SK-N-SH (cell line): ENCODE data around the gene DENND1C. TPM values are rescaled to one million over a fixed set of nuclear protein-coding genes. Genes with fewer than 3 reads are reported as not detected.

Source experiments
- CTCF ChIA-PET: fragments of 300-600, 350-600 bp; formaldehyde crosslinking; extraction: SDS; loops from one replicate; lab custom pipeline; 2021; lab: Yijun Ruan, JAX
- POLR2A ChIA-PET: fragments of 350-600 bp; sonication (Branson Sonifier 250); formaldehyde crosslinking; extraction: SDS; loops from one replicate; lab custom pipeline; 2020; ENCODE audit warnings: antibody characterized with exemption, inconsistent platforms; lab: Yijun Ruan, JAX
- DNase-seq: peaks from one replicate; pipeline ENCODE4 v3.0.0; 2012
- H2AFZ ChIP-seq: fragments of 200-600 bp; sonication (generic); 2 replicates; pipeline ENCODE4 v1.8.1; 2016; ENCODE audit warnings: antibody characterized with exemption, mild to moderate bottlenecking, low read depth
- H3F3A ChIP-seq: fragments of 200-600 bp; sonication (generic); replicated peaks from 2 replicates; pipeline ENCODE3; 2016; ENCODE audit warnings: antibody characterized with exemption, mild to moderate bottlenecking; ENCODE audit not compliant: insufficient read depth
- H3K27ac ChIP-seq, 2 experiments: fragments of 200-500 bp in 1 of 2; fragments of 200-600 bp in 1 of 2; sonication (Bioruptor generic) in 1 of 2; sonication (generic), shearing (Covaris generic) in 1 of 2; 2 replicates each; pipeline versions ENCODE4 v1.5.1 to v1.6.1; 2014 to 2016; ENCODE audit warnings: low read depth in 2 of 2, inconsistent platforms in 1 of 2, low read length in 1 of 2, mild to moderate bottlenecking in 1 of 2, mixed read lengths in 1 of 2
- H3K27me3 ChIP-seq: fragments of 200-600 bp; sonication (generic), shearing (Covaris generic); 2 replicates; pipeline ENCODE4 v1.6.1; 2016; ENCODE audit warnings: mixed run types; ENCODE audit not compliant: insufficient read depth
- H3K36me3 ChIP-seq, 2 experiments: fragments of 200-500 bp in 1 of 2; fragments of 200-600 bp in 1 of 2; sonication (Bioruptor generic) in 1 of 2; sonication (generic) in 1 of 2; replicated peaks in 1 of 2; 2 replicates each; pipeline versions ENCODE3 to v1.5.1; 2014 to 2016; ENCODE audit warnings: low read length in 1 of 2, mild to moderate bottlenecking in 1 of 2; ENCODE audit not compliant: insufficient read depth in 2 of 2, control insufficient read depth in 1 of 2
- H3K4me1 ChIP-seq, 2 experiments: fragments of 200-500 bp in 1 of 2; fragments of 200-600 bp in 1 of 2; sonication (Bioruptor generic) in 1 of 2; sonication (generic), shearing (Covaris generic) in 1 of 2; 2 replicates each; pipeline versions ENCODE4 v1.5.1 to v1.6.1; 2014 to 2016; ENCODE audit warnings: low read depth in 1 of 2, low read length in 1 of 2, mixed run types in 1 of 2; ENCODE audit not compliant: insufficient read depth in 2 of 2, control insufficient read depth in 1 of 2
- H3K4me2 ChIP-seq: fragments of 200-600 bp; sonication (generic), shearing (Covaris generic); 2 replicates; pipeline ENCODE4 v1.6.1; 2017; ENCODE audit warnings: mixed run types
- H3K4me3 ChIP-seq, 2 experiments: fragments of 200-500 bp in 1 of 2; fragments of 200-600 bp in 1 of 2; sonication (Bioruptor generic) in 1 of 2; sonication (generic), shearing (Covaris generic) in 1 of 2; 2 replicates each; pipeline versions ENCODE4 v1.5.1 to v1.8.1; 2014 to 2016; ENCODE audit warnings: low read depth in 2 of 2, inconsistent platforms in 1 of 2, low read length in 1 of 2, mild to moderate bottlenecking in 1 of 2, mixed read lengths in 1 of 2, moderate library complexity in 1 of 2
- H3K79me2 ChIP-seq: fragments of 200-600 bp; sonication (generic); 2 replicates; pipeline ENCODE4 v1.8.1; 2017; ENCODE audit warnings: mild to moderate bottlenecking; ENCODE audit not compliant: insufficient read depth
- H3K9ac ChIP-seq: fragments of 200-600 bp; sonication (generic); 2 replicates; pipeline ENCODE4 v1.6.1; 2017; ENCODE audit warnings: mixed run types
- H3K9me2 ChIP-seq: fragments of 200-600 bp; sonication (generic); 2 replicates; pipeline ENCODE4 v1.6.1; 2017; ENCODE audit warnings: mixed run types
- H3K9me3 ChIP-seq: fragments of 200-600 bp; sonication (generic); 2 replicates; pipeline ENCODE4 v1.6.1; 2017; ENCODE audit warnings: mixed run types, mild to moderate bottlenecking, moderate library complexity
- H4K20me1 ChIP-seq: fragments of 200-600 bp; sonication (generic); 2 replicates; pipeline ENCODE4 v1.6.1; 2017; ENCODE audit warnings: mild to moderate bottlenecking, mixed run types; ENCODE audit not compliant: insufficient read depth
- CHD2 ChIP-seq: fragments of 150-350 bp; IDR thresholded peaks from 2 replicates; pipeline ENCODE4 v1.6.1; 2018; ENCODE audit warnings: low read length; ENCODE audit not compliant: partially characterized antibody
- CTCF ChIP-seq: fragments of 200-600 bp; sonication (generic); IDR thresholded peaks from 2 replicates; pipeline ENCODE4 v1.6.1; 2017; ENCODE audit warnings: antibody characterized with exemption, mild to moderate bottlenecking, moderate library complexity
- ELF1 ChIP-seq: IDR thresholded peaks from 2 replicates; pipeline ENCODE4 v1.4.0; 2012
- EP300 ChIP-seq, 2 experiments: IDR thresholded peaks; 2 replicates each; pipeline versions ENCODE4 v1.4.0 to v1.6.1; 2012; ENCODE audit warnings: borderline replicate concordance in 1 of 2, low read depth in 1 of 2, low read length in 1 of 2
- EZH2phosphoT487 ChIP-seq: fragments of 200-600 bp; sonication (generic); IDR thresholded peaks from 2 replicates; pipeline ENCODE4 v1.6.1; 2017; ENCODE audit warnings: low read depth, mixed run types, mild to moderate bottlenecking, antibody characterized with exemption, moderate library complexity, borderline replicate concordance
- FOXJ3 ChIP-seq: sonication (generic); formaldehyde crosslinking; IDR thresholded peaks from 2 replicates; pipeline ENCODE4 v1.5.1; 2020; ENCODE audit warnings: mild to moderate bottlenecking, missing genetic modification reagents
- FOXM1 ChIP-seq: IDR thresholded peaks from 2 replicates; pipeline ENCODE4 v1.4.0; 2012; ENCODE audit warnings: low read depth, mild to moderate bottlenecking
- GABPA ChIP-seq: IDR thresholded peaks from 2 replicates; pipeline ENCODE4 v1.4.0; 2012; ENCODE audit warnings: low read depth, mild to moderate bottlenecking
- MAX ChIP-seq: IDR thresholded peaks from 2 replicates; pipeline ENCODE4 v1.4.0; 2012; ENCODE audit warnings: low read depth
- MEF2A ChIP-seq: IDR thresholded peaks from 2 replicates; pipeline ENCODE4 v1.4.0; 2012; ENCODE audit warnings: low read depth, borderline replicate concordance
- MXI1 ChIP-seq: IDR thresholded peaks from 2 replicates; pipeline ENCODE4 v1.6.1; 2012; ENCODE audit warnings: mild to moderate bottlenecking, low read depth, low read length, improper control_type of control experiment
- NFIC ChIP-seq: IDR thresholded peaks from 2 replicates; pipeline ENCODE4 v1.4.0; 2012; ENCODE audit warnings: borderline replicate concordance
- NRF1 ChIP-seq: IDR thresholded peaks from 2 replicates; pipeline ENCODE4 v1.6.1; 2012; ENCODE audit warnings: low read depth, mild to moderate bottlenecking, low read length
- POLR2AphosphoS5 ChIP-seq: IDR thresholded peaks from 2 replicates; pipeline ENCODE4 v1.6.1; 2012; ENCODE audit warnings: low read depth, low read length
- TCF12 ChIP-seq: IDR thresholded peaks from 2 replicates; pipeline ENCODE4 v1.4.0; 2012
- USF1 ChIP-seq: IDR thresholded peaks from 2 replicates; pipeline ENCODE4 v1.4.0; 2012; ENCODE audit warnings: low read depth, borderline replicate concordance
- USF2 ChIP-seq: fragments of 150-350 bp; IDR thresholded peaks from 2 replicates; pipeline ENCODE4 v1.6.1; 2017; ENCODE audit warnings: antibody characterized with exemption, low read length, low read depth, borderline replicate concordance
- YY1 ChIP-seq: IDR thresholded peaks from 2 replicates; pipeline ENCODE4 v1.4.0; 2012; ENCODE audit warnings: low read depth, mild to moderate bottlenecking
- ZBTB33 ChIP-seq: IDR thresholded peaks from 2 replicates; pipeline ENCODE4 v1.4.0; 2012; ENCODE audit warnings: low read depth, borderline replicate concordance
- WGBS: methylation state at CpG from one replicate; pipeline ENCODE4 v1.1.6; 2017; ENCODE audit warnings: low lambda C conversion rate; 5-methylcytosine and 5-hydroxymethylcytosine counted together
- polyA plus RNA-seq, 3 experiments: library from polyadenylated mRNA; depleted of rRNA; stranded (reverse); fragments of >200 nt; gene quantifications; 2 replicates each; pipeline ENCODE4 v1.2.3, GENCODE V29; 2012

DENND1C gene
- polyA plus RNA-seq, 1 of the 3 experiments (the other 2 are of a cell fraction) = 0.05 TPM

- no peaks in the 10 kb centered on the region for H3K36me3 ChIP-seq
- H4K20me1 ChIP-seq = no peaks in the 10 kb centered on the region
- WGBS = 32% methylated on average over 15 of the region's 15 CpGs
- H3K4me2 ChIP-seq = peak overlapping the region; percentile 5; the same call in 1 of the 2 replicates
- H3K4me1 ChIP-seq = no peaks in the 10 kb centered on the region; a peak in 1 of 4 replicates
- no peaks in the 10 kb centered on the region for H3K79me2 ChIP-seq
- no peaks in the 10 kb centered on the region for H3F3A ChIP-seq
- H2AFZ ChIP-seq = peak overlapping the region; percentile 46; the same call in 1 of the 2 replicates
- H3K27ac ChIP-seq = no peak overlapping the region
- TF ChIP-seq GABPA = no peak
- TF ChIP-seq MXI1 = no peak
- TF ChIP-seq EZH2phosphoT487 = no peak
- TF ChIP-seq ZBTB33 = no peak
- TF ChIP-seq CHD2 = no peak
- no peak for TF ChIP-seq NRF1
- no peak for TF ChIP-seq TCF12
- TF ChIP-seq NFIC = no peak
- TF ChIP-seq EP300 (IDR thresholded peaks at IDR 0.05; ENCODE audit: borderline replicate concordance in 1 of 2, low read depth in 1 of 2, low read length in 1 of 2) = no peak
- TF ChIP-seq USF2 = no peak
- TF ChIP-seq MEF2A = no peak
- no peak for TF ChIP-seq ELF1
- no peak for TF ChIP-seq FOXM1
- no peak for TF ChIP-seq USF1
- TF ChIP-seq POLR2AphosphoS5 = no peak
- TF ChIP-seq MAX = no peak
- no peak for TF ChIP-seq FOXJ3
- no peak for TF ChIP-seq CTCF
- TF ChIP-seq YY1 = no peak
- no peak overlapping the region for H3K4me3 ChIP-seq
- H3K27me3 ChIP-seq = no peaks in the 10 kb centered on the region
- no peaks in the 10 kb centered on the region for H3K9me3 ChIP-seq
- H3K9me2 ChIP-seq = no peaks in the 10 kb centered on the region
- ChIA-PET CTCF (no interaction called here), POLR2A (no interaction called here)
- no peak overlapping the region for H3K9ac ChIP-seq
- DNase-seq = no peak
Observed at GRCh38 chr19:6489278-6490061, 7.9 kb upstream of the DENND1C start.
